Activated B cell treated with CpG ODN at 0.5 μM for 24 hours (primary cell): Measurements from ENCODE around the gene C18orf54. TPM values are rescaled to one million over a fixed set of nuclear protein-coding genes. Genes with fewer than 3 reads are reported as not detected.

ENCODE experiments used
- ATAC-seq: fragments of 200-7000 bp; cut with Tn5 transposase; one replicate; pipeline ENCODE4 v1.10.0; 2021; ENCODE audit warnings: low read depth, mild to moderate bottlenecking, moderate library complexity
- CTCF ChIA-PET: fragments of 350-600 bp; sonication (Branson Sonifier 250); formaldehyde crosslinking; loops from one replicate; lab custom pipeline; 2021; ENCODE audit warnings: antibody characterized with exemption; lab: Charles Lee
- POLR2A ChIA-PET: fragments of 350-600 bp; sonication (Branson Sonifier 250); formaldehyde crosslinking; loops from one replicate; lab custom pipeline; 2021; ENCODE audit warnings: antibody characterized with exemption; lab: Charles Lee
- DNase-seq: peaks from one replicate; pipeline ENCODE4 v3.0.0; 2022
- H3K27ac Mint-ChIP-seq: one replicate; pipeline ENCODE4 v1.8.0; 2020; ENCODE audit warnings: mixed read lengths
- H3K27me3 Mint-ChIP-seq: one replicate; pipeline ENCODE4 v1.8.0; 2021; ENCODE audit warnings: mixed read lengths
- H3K36me3 Mint-ChIP-seq: one replicate; pipeline ENCODE4 v1.8.0; 2021; ENCODE audit warnings: low read depth, mixed read lengths
- H3K4me1 Mint-ChIP-seq: one replicate; pipeline ENCODE4 v1.8.0; 2021; ENCODE audit warnings: mixed read lengths
- H3K4me3 Mint-ChIP-seq: one replicate; pipeline ENCODE4 v1.8.0; 2020; ENCODE audit warnings: mild to moderate bottlenecking, mixed read lengths
- H3K9me3 Mint-ChIP-seq: one replicate; pipeline ENCODE4 v1.8.0; 2020; ENCODE audit warnings: mixed read lengths
- CTCF ChIP-seq: fragments of 200-600 bp; IDR thresholded peaks from one replicate; pipeline ENCODE4 v1.8.0; 2022; ENCODE audit warnings: antibody characterized with exemption, mild to moderate bottlenecking
- intact Hi-C: fragments of 100-400 bp; cut with micrococcal nuclease; formaldehyde crosslinking; loops from one replicate; pipeline ENCODE4 v1.15.1; 2024
- total RNA-seq: library from RNA; stranded (reverse); gene quantifications from 2 replicates; pipeline ENCODE4 v1.2.3, GENCODE V29; 2022

Gene C18orf54
- total RNA-seq, 1 donor from 2014 or later: 1.9 TPM

GRCh38 chr18:54416436-54416835, 58.7 kb downstream of the C18orf54 start:
- CTCF ChIA-PET: no interaction called here
- no peak for TF ChIP-seq CTCF
- no peak for DNase-seq
- intact Hi-C loops: no loop called here
- Mint-ChIP-seq H3K4me1 (no peaks in the 10 kb centered on the region), H3K27me3 (peaks cover 18% of the 10 kb centered on the region), H3K36me3 (no peaks in the 10 kb centered on the region), H3K27ac (no peak overlapping the region), H3K4me3 (no peak overlapping the region), H3K9me3 (no peaks in the 10 kb centered on the region)
- POLR2A ChIA-PET: no interaction called here
- no peak for ATAC-seq

- no peak for ATAC-seq
- Mint-ChIP-seq H3K9me3 (no peaks in the 10 kb centered on the region), H3K27me3 (peaks cover 13% of the 10 kb centered on the region), H3K4me3 (no peak overlapping the region), H3K4me1 (no peaks in the 10 kb centered on the region), H3K27ac (no peak overlapping the region), H3K36me3 (no peaks in the 10 kb centered on the region)
- intact Hi-C loops: no loop called here
- ChIA-PET CTCF (no interaction called here), POLR2A (no interaction called here)
- DNase-seq: no peak
- no peak for TF ChIP-seq CTCF
Observed at GRCh38 chr18:54423831-54424230, 66.1 kb downstream of the C18orf54 start.

GRCh38 chr18:54426085-54426665, 68.5 kb downstream of the C18orf54 start:
- no peaks in the 10 kb centered on the region for H3K9me3 Mint-ChIP-seq
- H3K27ac Mint-ChIP-seq: no peak overlapping the region
- POLR2A ChIA-PET: no interaction called here
- ATAC-seq (no peak), DNase-seq (no peak)
- CTCF ChIA-PET: no interaction called here
- peaks cover 4% of the 10 kb centered on the region for H3K27me3 Mint-ChIP-seq
- TF ChIP-seq CTCF: no peak
- no peak overlapping the region for H3K4me3 Mint-ChIP-seq
- H3K36me3 Mint-ChIP-seq: no peaks in the 10 kb centered on the region
- intact Hi-C loops: no loop called here
- H3K4me1 Mint-ChIP-seq: no peaks in the 10 kb centered on the region

Other genes starting within 250 kb of the C18orf54 start
- gene MBD2, start 133.2 kb upstream of the C18orf54 start, total RNA-seq: 146 and 150 TPM in 2 replicates
- 24.8 and 27.1 TPM in 2 replicates for gene POLI, start 88.4 kb upstream of the C18orf54 start, total RNA-seq
- gene STARD6, start within 50 bp of the C18orf54 start, total RNA-seq: not detected in 2 replicates
- not detected in 2 replicates for gene DYNAP, start 233.3 kb downstream of the C18orf54 start, total RNA-seq